ENCODE measurements around the gene SNN. TPM values are rescaled to one million over a fixed set of nuclear protein-coding genes. Genes with fewer than 3 reads are reported as not detected.

Gene SNN
- total and polyA plus RNA-seq, 2 of the 8 experiments (the other 6 are each of a cell fraction or from before 2014, with no cell fraction given) = 37.4 to 66.9 TPM

GRCh38 chr16:11666103-11667055 lies 1.9 kb upstream of the SNN start:
- peaks cover 0 to 4% (median 0%) of the 10 kb centered on the region in 4 experiments; a peak in 1 of 7 replicates for H3K27me3 ChIP-seq (replicated peaks in 1 of 4; ENCODE audit: control insufficient read depth in 3 of 4, extremely low read depth in 1 of 4, insufficient read depth in 3 of 4, low read length in 3 of 4)
- peak overlapping the region; percentile 98 for H2BK12ac ChIP-seq (ENCODE audit: low read depth, low read length)
- peaks cover 14 to 26% of the 10 kb centered on the region in 2 experiments for H3K79me2 ChIP-seq (ENCODE audit: control insufficient read depth in 1 of 2, insufficient read depth in 2 of 2, low read length in 2 of 2)
- H2AK5ac ChIP-seq (ENCODE audit: low read depth, low read length) = peak overlapping the region; percentile 97; the same call in 1 of the 2 replicates
- ChIA-PET POLR2A (ENCODE audit: partially characterized antibody) (interaction anchor here (0.8 to 4.0 kb wide), 11 partner anchors 9 to 169 kb away, joined by 3 to 23 read pairs (median 4); no protein-coding TSS in a partner anchor), CTCF (ENCODE audit: partially characterized antibody) (interaction anchor here (0.6 to 4.3 kb wide), 11 partner anchors 17 to 1204 kb away, joined by 3 to 23 read pairs (median 4); no protein-coding TSS in a partner anchor)
- peak overlapping the region; percentile 72; the same call in 1 of the 2 replicates for H2BK15ac ChIP-seq (ENCODE audit: low read length)
- H3K9me3 ChIP-seq (ENCODE audit: insufficient read depth in 2 of 2, low read depth in 1 of 2, low read length in 1 of 2) = no peaks in the 10 kb centered on the region
- H4K20me1 ChIP-seq (replicated peaks in 1 of 2; ENCODE audit: control insufficient read depth in 1 of 2, insufficient read depth in 2 of 2, low read length in 2 of 2) = peaks cover 10 to 23% of the 10 kb centered on the region in 2 experiments
- no peak for DNase-seq (ENCODE audit: low read depth in 1 of 2, low spot score in 2 of 2)
- no peak overlapping the region for H3K4me3 ChIP-seq (ENCODE audit: extremely low read depth in 1 of 4, insufficient read depth in 2 of 4, low read depth in 3 of 4, low read length in 4 of 4)
- H2BK20ac ChIP-seq (ENCODE audit: low read length) = peak overlapping the region; percentile 48; the same call in 1 of the 2 replicates
- peaks cover 5 to 27% (median 22%) of the 10 kb centered on the region in 4 experiments for H3K4me1 ChIP-seq (replicated peaks in 1 of 4; ENCODE audit: control insufficient read depth in 3 of 4, insufficient read depth in 4 of 4, low read length in 3 of 4)
- H4K91ac ChIP-seq (replicated peaks; ENCODE audit: insufficient read length, low read length) = peak overlapping the region; percentile 50
- peak overlapping the region; percentile 92; the same call in 1 of the 2 replicates for H2BK5ac ChIP-seq (ENCODE audit: low read depth, low read length)
- FAIRE-seq = no peak
- H3K9ac ChIP-seq (replicated peaks in 1 of 4; ENCODE audit: extremely low read depth in 1 of 4, low read depth in 3 of 4, low read length in 3 of 4) = no peak overlapping the region
- no peak overlapping the region for H4K8ac ChIP-seq (ENCODE audit: extremely low read depth, insufficient read depth, low read length)
- no peak overlapping the region for H3K27ac ChIP-seq (ENCODE audit: low read depth, low read length)
- no peak overlapping the region for H3K23ac ChIP-seq (ENCODE audit: insufficient read length)
- H3K79me1 ChIP-seq (ENCODE audit: low read depth, low read length) = peaks cover 14% of the 10 kb centered on the region
- no peak overlapping the region for H3K14ac ChIP-seq (ENCODE audit: insufficient read length)
- H2AFZ ChIP-seq (ENCODE audit: low read length) = no peak overlapping the region
- peaks cover 5% of the 10 kb centered on the region; the same call in 1 of the 2 replicates for H3K23me2 ChIP-seq (ENCODE audit: low read depth, low read length)
- no peak overlapping the region for H2BK120ac ChIP-seq (replicated peaks; ENCODE audit: low read depth, low read length)
- H3K4me2 ChIP-seq (ENCODE audit: insufficient read depth in 1 of 2, low read depth in 2 of 2, low read length in 2 of 2) = no peak overlapping the region
- WGBS, 2 experiments (ENCODE audit: extremely low coverage in 1 of 2, insufficient coverage in 1 of 2, insufficient read length in 1 of 2, insufficient replicate concordance in 2 of 2, low coverage in 1 of 2, low lambda C conversion rate in 2 of 2, missing lambda C conversion rate in 1 of 2) = 91% methylated on average over 14 of the region's 14 CpGs; no CpG with 5 or more reads in 1 of the 2 experiments
- peak overlapping the region; percentile 69 for H3K4ac ChIP-seq (replicated peaks; ENCODE audit: insufficient read length, low read depth, low read length)
- H3K18ac ChIP-seq (ENCODE audit: extremely low read depth, low read length) = peak overlapping the region; percentile 83; the same call in 1 of the 2 replicates
- no peaks in the 10 kb centered on the region for H3K36me3 ChIP-seq (ENCODE audit: control insufficient read depth in 2 of 4, insufficient read depth in 4 of 4, low read length in 3 of 4)
- no peak overlapping the region for H3K56ac ChIP-seq (replicated peaks; ENCODE audit: insufficient read length, low read depth, low read length)
- no peak overlapping the region for H4K5ac ChIP-seq (ENCODE audit: insufficient read length, low read depth, low read length)
- TF ChIP-seq E2F6 (IDR thresholded peaks at IDR 0.05) (no peak), HDAC2 (IDR thresholded peaks at IDR 0.05; ENCODE audit: borderline replicate concordance in 1 of 2, low read depth in 2 of 2, low read length in 2 of 2) (no peak), SP4 (IDR thresholded peaks at IDR 0.05; ENCODE audit: low read length) (no peak), ATF3 (IDR thresholded peaks at IDR 0.05; ENCODE audit: insufficient read depth, low read depth, low read length) (no peak), RXRA (IDR thresholded peaks at IDR 0.05; ENCODE audit: insufficient read depth, low read depth, low read length) (no peak), BACH1 (IDR thresholded peaks at IDR 0.05; ENCODE audit: low read length) (no peak), SUZ12 (IDR thresholded peaks at IDR 0.05; ENCODE audit: low read length) (no peak), JUN (IDR thresholded peaks at IDR 0.05; ENCODE audit: low read depth, low read length) (no peak)
